Activated T-cell treated with anti-CD3 and anti-CD28 coated beads for 24 hours (primary cell): Measurements from ENCODE around the gene TIMM13.

Experiments
- DNase-seq: peaks from one replicate; pipeline ENCODE4 v3.0.0-alpha.2; 2020; ENCODE audit warnings: low read depth

Gene TIMM13

GRCh38 chr19:2454962-2455850 lies 27.8 kb upstream of the TIMM13 start:
- DNase-seq = no peak

- DNase-seq = no peak
These were observed 27.0 kb upstream of the TIMM13 start for GRCh38 chr19:2454199-2454961.

- DNase-seq = no peak
These were observed 26.1 kb upstream of the TIMM13 start for GRCh38 chr19:2453431-2454025.

DNA sequence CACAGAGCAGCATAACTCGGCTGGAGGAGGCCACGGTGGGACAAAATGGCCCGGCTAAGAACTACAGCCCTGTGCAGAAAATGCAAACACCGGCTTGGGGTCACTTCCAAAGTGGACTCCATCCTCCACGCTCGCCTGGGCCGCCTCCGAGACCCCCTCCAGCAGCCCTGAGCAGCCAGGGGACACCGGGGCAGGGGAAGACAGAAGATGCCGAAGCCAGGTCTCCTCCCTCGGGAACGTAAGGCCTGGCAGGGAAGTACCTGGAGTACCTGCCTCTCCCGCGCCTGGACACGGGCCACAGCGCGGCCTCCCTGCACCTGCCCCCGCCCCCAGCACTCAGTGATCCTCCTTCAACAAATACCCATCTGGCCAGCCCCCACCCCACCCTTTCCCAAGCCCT lies 24.4 kb upstream of the TIMM13 start:
- no peak for DNase-seq

- no peak for DNase-seq
These were observed 23.8 kb upstream of the TIMM13 start for GRCh38 chr19:2451138-2451537.

GRCh38 chr19:2449019-2449418 lies 21.6 kb upstream of the TIMM13 start:
- DNase-seq = no peak

- DNase-seq = no peak
These were observed 19.0 kb upstream of the TIMM13 start for GRCh38 chr19:2446381-2446780.

DNA sequence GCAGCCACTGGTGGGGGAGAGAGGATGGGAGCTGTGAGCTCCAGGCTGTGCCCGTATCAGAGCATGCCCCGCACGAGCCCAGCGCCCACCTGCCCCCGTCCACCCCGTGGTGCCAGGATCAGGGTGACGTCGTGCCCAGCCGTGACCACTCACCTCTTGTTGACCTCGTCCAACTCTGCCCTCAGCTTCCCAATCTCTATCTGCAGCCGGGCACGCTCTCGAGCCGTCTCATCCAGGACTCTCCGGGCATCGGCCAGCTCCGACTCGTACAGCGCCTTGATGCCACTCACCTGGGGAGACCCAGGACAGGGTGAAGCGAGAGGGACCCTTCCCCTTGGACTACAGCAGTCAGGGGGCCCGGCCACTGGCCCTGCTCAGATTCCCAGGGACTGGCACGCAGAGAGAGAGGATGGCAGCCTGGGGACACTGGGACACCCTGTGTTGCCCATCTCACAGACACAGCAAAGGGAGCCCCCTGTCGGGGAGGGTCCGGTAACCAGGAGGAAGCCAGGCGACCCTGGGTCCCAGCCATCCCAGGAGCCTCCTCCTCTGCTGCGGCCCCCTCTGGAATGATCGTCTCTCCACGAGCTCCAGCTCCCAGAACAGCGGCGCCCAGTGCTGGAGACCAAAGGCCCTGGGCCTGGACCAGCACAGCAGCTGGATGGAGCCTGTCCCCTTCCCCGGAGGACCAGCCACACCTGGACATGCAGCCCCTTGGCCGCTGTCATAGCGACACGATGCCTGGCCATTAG lies 17.0 kb upstream of the TIMM13 start:
- no peak for DNase-seq

- no peak for DNase-seq
These were observed 16.4 kb upstream of the TIMM13 start for GRCh38 chr19:2443785-2444182.

- no peak for DNase-seq
These were observed 15.9 kb upstream of the TIMM13 start for GRCh38 chr19:2443116-2443784.

- no peak for DNase-seq
These were observed 13.8 kb upstream of the TIMM13 start for GRCh38 chr19:2441096-2441752.

DNA sequence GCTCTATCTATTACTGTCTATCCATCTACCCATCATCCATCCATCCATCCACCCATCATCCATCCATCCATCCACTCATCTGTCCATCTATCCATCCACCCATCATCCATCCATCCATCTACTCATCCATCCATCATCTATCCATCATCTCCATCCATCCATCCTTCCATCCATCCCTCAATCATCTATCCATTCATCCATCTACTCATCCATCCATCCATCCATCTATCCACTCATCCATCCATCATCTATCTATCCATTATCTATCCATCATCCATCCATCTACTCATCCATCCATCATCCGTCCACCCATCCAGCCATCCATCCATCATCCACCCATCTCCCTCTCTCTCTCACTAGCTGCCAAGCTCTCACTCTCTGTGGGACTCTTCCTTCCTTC lies 13.1 kb upstream of the TIMM13 start:
- DNase-seq = no peak

- DNase-seq = no peak
These were observed 10.8 kb upstream of the TIMM13 start for GRCh38 chr19:2438178-2438577.

DNA sequence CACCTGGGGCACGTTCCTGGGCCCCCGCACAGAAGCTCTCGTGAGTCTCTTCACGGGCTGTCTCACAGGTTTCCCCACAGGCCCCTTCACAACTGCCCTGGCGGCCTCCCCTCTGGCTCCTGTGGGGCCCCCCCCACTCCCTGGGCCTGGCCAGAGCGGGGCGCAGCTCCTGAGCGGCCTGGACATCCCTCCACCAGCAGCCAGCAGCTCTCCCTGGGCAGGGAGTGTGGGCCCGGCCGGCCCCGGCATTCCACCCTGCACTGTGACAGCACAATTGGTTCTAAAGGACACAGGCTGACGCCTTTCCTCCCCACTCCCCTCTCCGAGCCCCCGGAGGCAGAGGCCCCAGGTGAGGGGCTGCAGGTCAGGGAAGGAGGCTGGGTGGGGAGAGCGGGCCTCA lies 9.5 kb upstream of the TIMM13 start:
- no peak for DNase-seq

- no peak for DNase-seq
These were observed 9.0 kb upstream of the TIMM13 start for GRCh38 chr19:2436384-2436783.

- no peak for DNase-seq
These were observed 7.4 kb upstream of the TIMM13 start for GRCh38 chr19:2434721-2435265.

- no peak for DNase-seq
These were observed 6.9 kb upstream of the TIMM13 start for GRCh38 chr19:2434267-2434666.

- DNase-seq = no peak
These were observed 6.5 kb upstream of the TIMM13 start for GRCh38 chr19:2433854-2434253.

DNA sequence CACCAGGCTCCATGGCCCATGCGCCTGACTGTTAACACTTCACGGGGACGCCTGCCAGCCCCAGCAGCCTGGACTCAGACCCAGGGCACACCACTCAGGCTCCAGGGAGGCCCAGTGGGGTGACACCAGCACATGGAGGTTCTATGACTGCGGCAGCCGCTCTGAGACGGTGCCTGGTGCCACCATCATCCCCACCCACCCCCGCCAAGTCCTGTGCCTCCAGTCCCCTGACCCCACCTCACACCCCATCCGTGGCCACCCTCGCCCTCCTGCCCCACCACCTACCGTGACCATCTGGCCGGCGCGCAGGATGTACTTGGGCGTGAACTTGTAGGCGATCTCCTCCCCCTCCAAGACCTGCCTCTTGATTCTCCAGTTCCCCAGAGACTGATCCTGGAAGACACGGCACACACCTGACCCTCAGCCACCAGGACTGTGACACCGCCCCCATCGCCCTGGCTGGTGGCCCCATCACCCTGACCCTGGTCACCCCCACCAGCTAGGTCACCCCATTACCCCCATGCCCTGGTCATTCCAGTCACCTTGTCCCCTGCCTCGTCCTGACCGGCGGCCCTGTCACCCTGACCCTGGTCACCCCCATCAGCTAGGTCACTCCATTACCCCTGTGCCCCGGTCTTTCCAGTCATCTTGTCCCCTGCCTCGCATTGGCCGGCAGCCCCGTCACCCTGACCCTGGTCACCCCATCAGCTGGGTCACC lies 4.9 kb upstream of the TIMM13 start:
- no peak for DNase-seq
